K562 (cell line): ENCODE results near the gene DST. TPM values are rescaled to one million over a fixed set of nuclear protein-coding genes. Genes with fewer than 3 reads are reported as not detected.

Experiments used
- CBX1 ChIP-seq: sonication (generic); IDR thresholded peaks from 2 replicates; pipeline ENCODE4 v1.6.1; 2016; ENCODE audit warnings: antibody characterized with exemption, low read depth, mild to moderate bottlenecking
- HCFC1 ChIP-seq: IDR thresholded peaks from 2 replicates; pipeline ENCODE4 v1.6.1; 2012; ENCODE audit warnings: low read depth, low read length, improper control_type of control experiment
- HMG20A ChIP-seq: fragments of 450-650 bp; formaldehyde crosslinking; conservative IDR thresholded peaks from 2 replicates; pipeline ENCODE4 v1.4.0; 2020; ENCODE audit warnings: mild to moderate bottlenecking, mixed read lengths
- PTBP1 ChIP-seq: fragments of 200-400 bp; formaldehyde crosslinking; IDR thresholded peaks from 2 replicates; pipeline ENCODE4 v1.6.1; 2017; ENCODE audit warnings: low read depth, low read length
- THRAP3 ChIP-seq: fragments of 450-650 bp; IDR thresholded peaks from 2 replicates; pipeline ENCODE4 v1.6.1; 2016; ENCODE audit warnings: mild to moderate bottlenecking, inconsistent platforms, borderline replicate concordance
- TSC22D4 ChIP-seq: fragments of 450-650 bp; IDR thresholded peaks from 2 replicates; pipeline ENCODE4 v1.6.1; 2016; ENCODE audit warnings: missing genetic modification characterization, missing biosample characterization, control low read depth
- ZNF830 ChIP-seq: fragments of 250-450 bp; sonication (Bioruptor Pico); IDR thresholded peaks from 2 replicates; pipeline ENCODE4 v1.5.0; 2021; ENCODE audit warnings: mild to moderate bottlenecking
- polyA plus RNA-seq, 8 experiments: library from polyadenylated mRNA; depleted of rRNA in 4 of 8; stranded (reverse) in 5 of 8; unstranded in 3 of 8; fragments of >200 nt; fragmentation: Nextera tagmentation in 2 of 8; fragmentation: Illumina TruSeq in 1 of 8; extraction: Ambion mirVana in 2 of 8; extraction: Trizol in 1 of 8; gene quantifications; 2 replicates each; pipeline versions ENCODE4 v1.2.1 to v1.2.3, GENCODE V29; 2011 to 2014; ENCODE audit warnings: inconsistent platforms in 1 of 8, missing spikeins in 1 of 8
- total RNA-seq, 7 experiments: library from RNA; depleted of rRNA in 6 of 7; stranded (reverse); fragments of >200 nt in 6 of 7; fragmentation: Illumina TruSeq in 2 of 7; extraction: Trizol in 2 of 7; gene quantifications; 2 replicates each; pipeline versions ENCODE4 v1.2.1 to v1.2.3, GENCODE V29; 2011 to 2021; ENCODE audit warnings: low replicate concordance in 1 of 7
- TF ChIP-seq, protein P1 (sequence below), 3 experiments: fragments of 200-800 bp in 1 of 3; fragments of 250-450 bp in 1 of 3; fragments of 450-650 bp in 1 of 3; sonication (Bioruptor Pico) in 1 of 3; sonication (Bioruptor generic) in 1 of 3; formaldehyde crosslinking in 1 of 3; IDR thresholded peaks; 2 replicates each; pipeline versions ENCODE4 v1.6.1 to v1.8.0; 2016 to 2022; ENCODE audit warnings: mild to moderate bottlenecking in 2 of 3, missing genetic modification characterization in 2 of 3, missing compliant biosample characterization in 1 of 3, moderate library complexity in 1 of 3
- TF ChIP-seq, protein P2 (sequence below): fragments of 250-450 bp; sonication (Bioruptor Pico); IDR thresholded peaks from 2 replicates; pipeline ENCODE4 v1.4.0; 2020; ENCODE audit warnings: mild to moderate bottlenecking
- TF ChIP-seq, protein P3 (sequence below): fragments of 250-450 bp; sonication (Bioruptor Pico); IDR thresholded peaks from 2 replicates; pipeline ENCODE4 v1.5.0; 2021
- TF ChIP-seq, protein P4 (sequence below): sonication (generic); formaldehyde crosslinking; IDR thresholded peaks from 2 replicates; pipeline ENCODE4 v1.8.0; 2022; ENCODE audit warnings: mild to moderate bottlenecking, missing genetic modification reagents

The DST gene
- total and polyA plus RNA-seq, 9 of the 15 experiments (the other 6 are each of a cell fraction or from before 2014, with no cell fraction given), result 5.2 to 21.9 (median 13.3) TPM

DNA sequence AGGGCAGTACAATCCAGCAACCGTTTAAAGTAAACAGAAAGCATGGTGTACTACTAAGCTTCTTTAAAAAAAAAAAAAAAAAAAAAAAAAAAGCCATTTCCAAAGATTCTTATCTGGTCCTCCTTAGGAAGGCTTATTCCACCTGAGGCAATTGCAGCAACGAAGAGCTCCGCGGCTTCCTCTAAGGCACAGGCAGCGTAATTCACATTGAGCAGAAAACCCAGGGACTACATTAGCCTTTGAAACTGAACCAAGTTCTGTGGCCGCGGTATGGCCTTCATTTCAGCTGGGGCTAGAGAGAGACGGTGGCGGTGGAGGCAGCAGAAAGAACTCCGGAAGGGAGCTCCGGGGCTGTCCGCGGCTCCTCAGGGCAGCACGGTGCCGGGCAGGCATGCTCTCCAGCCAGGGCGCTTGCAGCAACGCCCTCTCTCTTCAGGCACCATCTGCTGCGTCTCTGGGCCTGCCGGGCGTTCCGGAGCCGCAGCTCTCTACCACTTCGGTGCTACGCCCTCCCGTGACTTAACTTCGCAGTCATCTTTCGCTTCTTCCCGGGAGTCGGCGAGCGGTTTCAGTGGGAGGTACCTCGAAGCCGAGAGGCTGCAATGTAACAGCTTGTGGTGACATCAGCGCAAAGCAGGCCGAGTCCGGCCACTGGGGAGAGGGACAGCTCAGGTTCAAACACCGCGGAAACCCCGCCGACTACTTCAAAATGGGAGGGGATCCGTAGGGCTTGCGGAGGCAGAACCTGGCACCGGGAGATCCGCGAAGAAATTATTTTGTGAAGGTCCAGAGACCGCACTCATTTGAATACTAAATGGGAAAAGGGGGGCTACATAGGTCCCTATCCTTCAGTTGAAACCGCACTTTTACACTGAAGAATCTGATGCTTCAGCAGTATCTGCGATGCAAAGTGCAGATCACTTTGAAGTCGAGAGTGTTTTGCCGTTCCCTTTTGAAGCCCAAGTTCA is 100.0 kb downstream of the DST start (continued):
- TF ChIP-seq CBX1 (peak; percentile 57; the same call in 1 of the 2 replicates), THRAP3 (no peak), HMG20A (CRISPR knock-in tag) (no peak), ZNF830 (CRISPR knock-in tag) (no peak), TSC22D4 (tag) (no peak), HCFC1 (no peak), PTBP1 (no peak)
- TF ChIP-seq, protein P1, sequence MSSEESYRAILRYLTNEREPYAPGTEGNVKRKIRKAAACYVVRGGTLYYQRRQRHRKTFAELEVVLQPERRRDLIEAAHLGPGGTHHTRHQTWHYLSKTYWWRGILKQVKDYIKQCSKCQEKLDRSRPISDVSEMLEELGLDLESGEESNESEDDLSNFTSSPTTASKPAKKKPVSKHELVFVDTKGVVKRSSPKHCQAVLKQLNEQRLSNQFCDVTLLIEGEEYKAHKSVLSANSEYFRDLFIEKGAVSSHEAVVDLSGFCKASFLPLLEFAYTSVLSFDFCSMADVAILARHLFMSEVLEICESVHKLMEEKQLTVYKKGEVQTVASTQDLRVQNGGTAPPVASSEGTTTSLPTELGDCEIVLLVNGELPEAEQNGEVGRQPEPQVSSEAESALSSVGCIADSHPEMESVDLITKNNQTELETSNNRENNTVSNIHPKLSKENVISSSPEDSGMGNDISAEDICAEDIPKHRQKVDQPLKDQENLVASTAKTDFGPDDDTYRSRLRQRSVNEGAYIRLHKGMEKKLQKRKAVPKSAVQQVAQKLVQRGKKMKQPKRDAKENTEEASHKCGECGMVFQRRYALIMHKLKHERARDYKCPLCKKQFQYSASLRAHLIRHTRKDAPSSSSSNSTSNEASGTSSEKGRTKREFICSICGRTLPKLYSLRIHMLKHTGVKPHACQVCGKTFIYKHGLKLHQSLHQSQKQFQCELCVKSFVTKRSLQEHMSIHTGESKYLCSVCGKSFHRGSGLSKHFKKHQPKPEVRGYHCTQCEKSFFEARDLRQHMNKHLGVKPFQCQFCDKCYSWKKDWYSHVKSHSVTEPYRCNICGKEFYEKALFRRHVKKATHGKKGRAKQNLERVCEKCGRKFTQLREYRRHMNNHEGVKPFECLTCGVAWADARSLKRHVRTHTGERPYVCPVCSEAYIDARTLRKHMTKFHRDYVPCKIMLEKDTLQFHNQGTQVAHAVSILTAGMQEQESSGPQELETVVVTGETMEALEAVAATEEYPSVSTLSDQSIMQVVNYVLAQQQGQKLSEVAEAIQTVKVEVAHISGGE (CRISPR knock-in tag; IDR thresholded peaks at IDR 0.05), result no peak
- TF ChIP-seq, protein P2, sequence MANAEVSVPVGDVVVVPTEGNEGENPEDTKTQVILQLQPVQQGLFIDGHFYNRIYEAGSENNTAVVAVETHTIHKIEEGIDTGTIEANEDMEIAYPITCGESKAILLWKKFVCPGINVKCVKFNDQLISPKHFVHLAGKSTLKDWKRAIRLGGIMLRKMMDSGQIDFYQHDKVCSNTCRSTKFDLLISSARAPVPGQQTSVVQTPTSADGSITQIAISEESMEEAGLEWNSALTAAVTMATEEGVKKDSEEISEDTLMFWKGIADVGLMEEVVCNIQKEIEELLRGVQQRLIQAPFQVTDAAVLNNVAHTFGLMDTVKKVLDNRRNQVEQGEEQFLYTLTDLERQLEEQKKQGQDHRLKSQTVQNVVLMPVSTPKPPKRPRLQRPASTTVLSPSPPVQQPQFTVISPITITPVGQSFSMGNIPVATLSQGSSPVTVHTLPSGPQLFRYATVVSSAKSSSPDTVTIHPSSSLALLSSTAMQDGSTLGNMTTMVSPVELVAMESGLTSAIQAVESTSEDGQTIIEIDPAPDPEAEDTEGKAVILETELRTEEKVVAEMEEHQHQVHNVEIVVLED (CRISPR knock-in tag), result no peak
- TF ChIP-seq, protein P3, sequence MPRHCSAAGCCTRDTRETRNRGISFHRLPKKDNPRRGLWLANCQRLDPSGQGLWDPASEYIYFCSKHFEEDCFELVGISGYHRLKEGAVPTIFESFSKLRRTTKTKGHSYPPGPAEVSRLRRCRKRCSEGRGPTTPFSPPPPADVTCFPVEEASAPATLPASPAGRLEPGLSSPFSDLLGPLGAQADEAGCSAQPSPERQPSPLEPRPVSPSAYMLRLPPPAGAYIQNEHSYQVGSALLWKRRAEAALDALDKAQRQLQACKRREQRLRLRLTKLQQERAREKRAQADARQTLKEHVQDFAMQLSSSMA (CRISPR knock-in tag), result no peak
- TF ChIP-seq, protein P4, sequence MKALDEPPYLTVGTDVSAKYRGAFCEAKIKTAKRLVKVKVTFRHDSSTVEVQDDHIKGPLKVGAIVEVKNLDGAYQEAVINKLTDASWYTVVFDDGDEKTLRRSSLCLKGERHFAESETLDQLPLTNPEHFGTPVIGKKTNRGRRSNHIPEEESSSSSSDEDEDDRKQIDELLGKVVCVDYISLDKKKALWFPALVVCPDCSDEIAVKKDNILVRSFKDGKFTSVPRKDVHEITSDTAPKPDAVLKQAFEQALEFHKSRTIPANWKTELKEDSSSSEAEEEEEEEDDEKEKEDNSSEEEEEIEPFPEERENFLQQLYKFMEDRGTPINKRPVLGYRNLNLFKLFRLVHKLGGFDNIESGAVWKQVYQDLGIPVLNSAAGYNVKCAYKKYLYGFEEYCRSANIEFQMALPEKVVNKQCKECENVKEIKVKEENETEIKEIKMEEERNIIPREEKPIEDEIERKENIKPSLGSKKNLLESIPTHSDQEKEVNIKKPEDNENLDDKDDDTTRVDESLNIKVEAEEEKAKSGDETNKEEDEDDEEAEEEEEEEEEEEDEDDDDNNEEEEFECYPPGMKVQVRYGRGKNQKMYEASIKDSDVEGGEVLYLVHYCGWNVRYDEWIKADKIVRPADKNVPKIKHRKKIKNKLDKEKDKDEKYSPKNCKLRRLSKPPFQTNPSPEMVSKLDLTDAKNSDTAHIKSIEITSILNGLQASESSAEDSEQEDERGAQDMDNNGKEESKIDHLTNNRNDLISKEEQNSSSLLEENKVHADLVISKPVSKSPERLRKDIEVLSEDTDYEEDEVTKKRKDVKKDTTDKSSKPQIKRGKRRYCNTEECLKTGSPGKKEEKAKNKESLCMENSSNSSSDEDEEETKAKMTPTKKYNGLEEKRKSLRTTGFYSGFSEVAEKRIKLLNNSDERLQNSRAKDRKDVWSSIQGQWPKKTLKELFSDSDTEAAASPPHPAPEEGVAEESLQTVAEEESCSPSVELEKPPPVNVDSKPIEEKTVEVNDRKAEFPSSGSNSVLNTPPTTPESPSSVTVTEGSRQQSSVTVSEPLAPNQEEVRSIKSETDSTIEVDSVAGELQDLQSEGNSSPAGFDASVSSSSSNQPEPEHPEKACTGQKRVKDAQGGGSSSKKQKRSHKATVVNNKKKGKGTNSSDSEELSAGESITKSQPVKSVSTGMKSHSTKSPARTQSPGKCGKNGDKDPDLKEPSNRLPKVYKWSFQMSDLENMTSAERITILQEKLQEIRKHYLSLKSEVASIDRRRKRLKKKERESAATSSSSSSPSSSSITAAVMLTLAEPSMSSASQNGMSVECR (CRISPR knock-in tag), result peak; percentile 35; the same call in 1 of the 2 replicates
